Activated CD4-positive, alpha-beta memory T cell treated with anti-CD3 and anti-CD28 coated beads for 36 hours (primary cell): ENCODE measurements around the gene CELSR1. TPM values are rescaled to one million over a fixed set of nuclear protein-coding genes. Genes with fewer than 3 reads are reported as not detected.
"Not testable (repeated sequence)": the region's sequence is repeated elsewhere in the genome, so short reads cannot be mapped to it uniquely, and the experiment has no call there.

Experiments used
- CTCF ChIA-PET: fragments of 350-600 bp; sonication (Branson Sonifier 250); formaldehyde crosslinking; loops from one replicate; lab custom pipeline; 2021; ENCODE audit warnings: antibody characterized with exemption, inconsistent platforms; lab: Charles Lee
- POLR2A ChIA-PET: fragments of 350-600 bp; sonication (Branson Sonifier 250); formaldehyde crosslinking; loops from one replicate; lab custom pipeline; 2021; ENCODE audit warnings: antibody characterized with exemption; lab: Charles Lee
- DNase-seq: peaks from one replicate; pipeline ENCODE4 v3.0.0-alpha.2; 2020
- H3K27ac Mint-ChIP-seq: one replicate; pipeline ENCODE4 v1.8.0; 2021; ENCODE audit warnings: mixed read lengths
- H3K27me3 Mint-ChIP-seq: one replicate; pipeline ENCODE4 v1.8.0; 2021; ENCODE audit warnings: mixed read lengths
- H3K36me3 Mint-ChIP-seq: one replicate; pipeline ENCODE4 v1.8.0; 2021; ENCODE audit warnings: mixed read lengths
- H3K4me1 Mint-ChIP-seq: one replicate; pipeline ENCODE4 v1.8.0; 2021; ENCODE audit warnings: low read depth, mixed read lengths
- H3K4me3 Mint-ChIP-seq: one replicate; pipeline ENCODE4 v1.8.0; 2021; ENCODE audit warnings: mild to moderate bottlenecking, mixed read lengths
- H3K9me3 Mint-ChIP-seq: one replicate; pipeline ENCODE4 v1.8.0; 2021; ENCODE audit warnings: mixed read lengths
- intact Hi-C: fragments of 100-400 bp; cut with micrococcal nuclease; formaldehyde crosslinking; loops from one replicate; pipeline ENCODE4 v1.15.1; 2023
- total RNA-seq, 2 experiments: library from RNA; stranded (reverse); gene quantifications; one replicate each; pipeline ENCODE4 v1.2.3, GENCODE V29; 2021

CELSR1 gene
- total RNA-seq, 2 experiments from 2014 or later: 0.24 to 0.36 TPM

DNA sequence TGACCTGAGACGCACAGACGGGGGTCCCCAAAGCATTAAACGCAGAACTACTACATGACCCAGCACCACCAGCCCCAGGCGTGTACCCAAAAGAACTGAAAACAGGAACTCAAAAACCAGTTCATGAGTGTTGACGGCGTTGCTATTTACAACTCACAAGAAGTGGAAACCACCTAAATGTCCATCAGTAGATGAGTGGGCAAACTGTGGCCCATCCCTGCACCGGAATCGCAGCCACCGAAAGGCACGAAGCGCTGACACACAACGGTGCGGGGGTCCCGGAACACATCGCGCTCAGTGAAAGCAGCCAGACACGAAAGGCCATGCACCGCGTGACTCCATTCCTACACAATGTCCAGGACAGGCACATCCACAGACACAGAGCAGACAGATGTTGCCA is 122.7 kb downstream of the CELSR1 start:
- H3K4me1 Mint-ChIP-seq: no peaks in the 10 kb centered on the region
- ChIA-PET CTCF (no interaction called here), POLR2A (no interaction called here)
- no peak for DNase-seq
- H3K4me3 Mint-ChIP-seq: no peak overlapping the region
- no peaks in the 10 kb centered on the region for H3K36me3 Mint-ChIP-seq
- no peak overlapping the region for H3K27ac Mint-ChIP-seq
- no peaks in the 10 kb centered on the region for H3K9me3 Mint-ChIP-seq
- intact Hi-C loops: no loop called here
- no peaks in the 10 kb centered on the region for H3K27me3 Mint-ChIP-seq

DNA sequence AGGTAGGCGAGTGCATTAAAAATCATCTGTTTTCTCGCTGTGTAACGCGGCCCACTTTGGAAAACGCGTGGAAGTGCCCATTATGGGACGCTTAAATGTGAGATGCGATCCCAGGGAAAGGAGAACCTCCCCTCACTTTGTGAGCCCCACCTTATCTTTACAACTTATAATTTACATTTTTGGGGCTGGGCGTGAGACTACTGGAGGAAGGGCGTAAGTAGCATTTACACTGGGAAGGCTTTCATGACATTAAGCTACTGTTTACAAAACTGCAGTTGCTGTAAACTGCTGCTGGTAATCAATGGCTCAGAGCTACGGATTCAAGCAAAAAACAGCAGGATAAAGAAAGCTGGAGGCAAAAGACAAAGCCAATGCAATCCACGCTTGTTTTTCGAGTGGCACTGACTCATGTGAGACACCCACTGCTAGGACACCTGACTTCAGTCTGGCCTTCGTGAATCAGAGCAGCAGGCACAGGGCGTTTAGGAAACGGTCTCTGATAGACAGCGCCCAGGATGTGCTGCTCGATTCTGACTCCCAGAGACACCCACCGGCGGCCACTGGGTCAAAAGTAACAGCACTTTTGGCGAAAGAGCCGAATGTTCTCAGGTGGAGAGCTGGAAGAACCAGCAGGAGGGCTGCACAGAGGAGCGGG is 123.6 kb downstream of the CELSR1 start:
- Mint-ChIP-seq H3K4me3 (no peak overlapping the region), H3K36me3 (no peaks in the 10 kb centered on the region), H3K27ac (no peak overlapping the region), H3K27me3 (no peaks in the 10 kb centered on the region), H3K4me1 (no peaks in the 10 kb centered on the region), H3K9me3 (no peaks in the 10 kb centered on the region)
- ChIA-PET POLR2A (no interaction called here), CTCF (no interaction called here)
- no peak for DNase-seq
- intact Hi-C loops: no loop called here

DNA sequence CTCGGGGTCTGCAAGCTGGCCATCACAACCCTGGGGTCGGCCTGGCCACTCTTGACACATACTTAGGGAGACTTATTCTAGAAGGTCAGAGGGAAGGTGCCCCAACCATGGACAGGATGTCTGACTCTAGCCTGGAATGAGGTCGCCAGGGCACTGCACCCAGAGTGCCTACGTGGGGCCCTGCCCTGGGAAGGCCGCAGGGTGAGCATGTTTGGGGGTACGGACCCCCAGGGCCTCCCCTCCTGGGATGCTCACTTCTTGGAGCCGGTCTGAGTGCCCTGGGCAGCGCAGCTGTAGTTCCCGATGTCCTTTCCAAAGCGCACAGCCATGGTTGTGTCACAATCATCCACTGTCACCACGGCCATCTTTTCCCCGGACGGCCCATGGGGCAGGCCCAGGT is 126.1 kb downstream of the CELSR1 start:
- ChIA-PET POLR2A (no interaction called here), CTCF (no interaction called here)
- Mint-ChIP-seq H3K4me1 (no peaks in the 10 kb centered on the region), H3K4me3 (no peak overlapping the region), H3K27me3 (no peaks in the 10 kb centered on the region), H3K36me3 (no peaks in the 10 kb centered on the region), H3K27ac (no peak overlapping the region), H3K9me3 (no peaks in the 10 kb centered on the region)
- DNase-seq: no peak
- intact Hi-C loops: no loop called here

DNA sequence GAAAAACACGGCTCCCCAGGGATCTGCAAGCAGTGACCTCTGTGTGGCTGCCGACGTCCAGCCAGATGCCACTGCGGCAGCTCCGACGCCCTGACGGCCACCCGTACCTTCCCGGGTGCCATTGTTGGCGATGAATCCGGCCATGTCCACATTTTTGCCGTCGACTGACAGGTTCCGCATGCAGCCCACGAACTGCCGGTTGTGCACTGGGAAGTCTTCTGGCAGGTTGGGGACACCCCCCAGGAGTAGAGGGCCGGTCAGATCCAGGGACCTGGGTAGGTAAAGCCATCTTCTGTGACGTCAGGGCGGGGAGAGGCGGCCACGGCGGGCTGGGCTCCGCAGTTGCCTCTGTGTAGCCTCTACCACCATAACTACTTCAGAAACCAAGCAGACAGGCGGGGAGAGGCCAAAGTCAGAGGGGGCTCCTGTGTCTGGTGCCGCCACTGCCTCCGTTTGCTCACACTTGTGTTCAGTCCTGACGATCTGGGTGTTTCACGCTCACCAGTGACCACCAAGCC is 127.1 kb downstream of the CELSR1 start:
- H3K4me1 Mint-ChIP-seq: no peaks in the 10 kb centered on the region
- no peak overlapping the region for H3K4me3 Mint-ChIP-seq
- no peaks in the 10 kb centered on the region for H3K27me3 Mint-ChIP-seq

DNA sequence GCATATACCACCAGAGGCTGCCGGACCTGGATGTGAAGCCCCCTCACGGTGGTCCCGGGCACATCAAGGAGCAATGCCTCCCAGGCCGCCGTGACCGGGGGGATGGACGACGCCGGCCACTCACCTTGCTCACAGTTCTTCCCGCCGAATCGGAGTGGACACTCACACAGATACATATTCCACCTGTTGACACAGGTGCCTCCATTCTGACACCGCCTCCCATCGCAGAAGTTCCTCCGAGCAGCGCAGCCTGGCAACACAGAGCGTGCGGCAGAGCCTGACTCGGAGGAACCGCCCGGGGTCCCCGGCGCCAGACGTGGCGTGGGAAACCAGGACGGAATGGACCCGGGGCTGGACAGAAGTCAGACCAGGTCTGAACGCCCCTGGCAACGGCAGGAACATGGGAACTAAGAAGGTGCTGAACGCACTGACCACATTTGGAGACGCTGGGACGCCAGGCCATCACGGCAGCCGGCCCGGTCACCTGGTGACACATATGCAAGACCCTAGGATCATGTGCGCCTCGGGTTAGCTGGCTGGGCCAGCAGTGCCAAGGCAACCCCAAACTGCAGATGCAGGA is 127.7 kb downstream of the CELSR1 start:
- no peaks in the 10 kb centered on the region for H3K36me3 Mint-ChIP-seq
- no peaks in the 10 kb centered on the region for H3K9me3 Mint-ChIP-seq
- intact Hi-C loops: no loop called here
- no peak overlapping the region for H3K27ac Mint-ChIP-seq
- no peak for DNase-seq
- no peak overlapping the region for H3K4me3 Mint-ChIP-seq
- H3K27me3 Mint-ChIP-seq: no peaks in the 10 kb centered on the region
- ChIA-PET CTCF (no interaction called here), POLR2A (no interaction called here)
- no peaks in the 10 kb centered on the region for H3K4me1 Mint-ChIP-seq

More for the DNA sequence above, 127.1 kb downstream of the CELSR1 start:
- no peaks in the 10 kb centered on the region for H3K36me3 Mint-ChIP-seq
- DNase-seq: no peak
- H3K9me3 Mint-ChIP-seq: no peaks in the 10 kb centered on the region
- ChIA-PET POLR2A (no interaction called here), CTCF (no interaction called here)
- no peak overlapping the region for H3K27ac Mint-ChIP-seq
- intact Hi-C loops: no loop called here

DNA sequence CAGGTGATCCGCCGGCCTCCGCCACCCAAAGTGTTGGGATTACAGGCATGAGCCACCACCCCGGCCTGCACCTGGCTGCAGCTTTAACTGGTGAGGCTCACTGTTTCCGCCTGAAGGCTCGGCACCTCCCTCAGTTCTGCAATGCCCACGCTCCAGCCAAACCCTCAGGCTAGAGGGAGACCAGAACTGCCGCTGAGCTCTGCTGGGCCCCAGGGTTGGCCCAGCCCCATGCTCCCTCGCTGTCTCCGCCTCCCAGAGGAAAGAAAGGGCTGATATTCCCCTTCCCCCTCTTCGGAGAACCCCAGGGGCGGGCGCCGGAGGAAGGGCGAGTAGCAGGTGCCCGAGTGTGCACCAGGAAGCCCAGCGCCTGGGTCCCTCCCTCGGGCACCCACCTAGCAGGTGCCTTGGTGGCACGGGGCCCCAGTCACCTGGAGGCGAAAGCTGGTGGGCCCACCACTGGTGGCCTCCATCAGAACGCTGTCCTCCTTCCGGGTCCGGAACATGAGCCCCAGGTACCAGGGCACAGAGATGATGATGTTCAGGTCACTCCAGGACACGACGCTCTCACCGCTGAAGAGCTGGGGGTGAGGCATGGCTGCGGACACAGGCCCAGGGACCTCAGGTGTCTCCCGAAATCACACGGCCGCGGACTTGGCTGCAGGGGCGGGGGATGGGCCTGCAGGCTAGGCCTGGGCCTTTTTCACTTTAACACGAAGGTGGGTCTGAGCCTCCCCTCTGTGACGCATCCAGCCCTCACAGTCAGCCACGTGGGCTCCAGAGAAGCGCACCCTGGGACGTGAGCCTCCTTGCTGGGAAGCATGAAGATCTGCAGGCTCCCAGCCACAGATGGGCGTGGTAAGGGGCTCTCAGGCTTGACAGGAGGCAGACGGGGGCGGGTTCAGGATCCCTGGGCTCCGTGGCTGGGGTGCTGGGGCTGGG is 128.6 kb downstream of the CELSR1 start:
- no peak overlapping the region for H3K4me3 Mint-ChIP-seq
- peaks cover 1% of the 10 kb centered on the region for H3K4me1 Mint-ChIP-seq
- POLR2A ChIA-PET: no interaction called here
- DNase-seq: no peak
- H3K27ac Mint-ChIP-seq: no peak overlapping the region
- H3K36me3 Mint-ChIP-seq: no peaks in the 10 kb centered on the region
- intact Hi-C loops: no loop called here
- no peaks in the 10 kb centered on the region for H3K9me3 Mint-ChIP-seq
- H3K27me3 Mint-ChIP-seq: no peaks in the 10 kb centered on the region
- CTCF ChIA-PET: no interaction called here

DNA sequence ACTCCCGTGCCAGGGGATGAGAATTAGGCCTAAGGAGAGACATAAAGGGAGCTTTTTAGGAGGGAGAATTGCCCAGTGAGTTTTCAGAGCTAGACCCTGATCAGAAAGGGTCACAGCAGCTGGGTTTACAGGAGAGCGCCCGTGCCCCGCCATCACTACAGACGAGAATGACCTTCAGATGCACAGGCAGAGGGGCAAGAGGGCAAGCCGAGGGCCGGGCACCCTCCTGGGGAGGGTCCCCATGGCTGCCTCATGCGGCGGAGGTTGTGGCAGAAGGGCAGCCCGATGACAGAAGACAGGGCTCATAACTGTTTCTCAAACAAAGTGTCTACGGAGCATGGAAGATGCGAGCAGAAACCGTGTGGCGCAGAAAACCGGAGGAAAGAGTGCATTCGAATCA is 129.7 kb downstream of the CELSR1 start:
- no peaks in the 10 kb centered on the region for H3K27me3 Mint-ChIP-seq
- ChIA-PET CTCF (no interaction called here), POLR2A (no interaction called here)
- intact Hi-C loops: no loop called here
- no peak overlapping the region for H3K4me3 Mint-ChIP-seq
- H3K9me3 Mint-ChIP-seq: no peaks in the 10 kb centered on the region
- DNase-seq: no peak
- no peak overlapping the region for H3K27ac Mint-ChIP-seq
- H3K4me1 Mint-ChIP-seq: peaks cover 1% of the 10 kb centered on the region
- no peaks in the 10 kb centered on the region for H3K36me3 Mint-ChIP-seq

DNA sequence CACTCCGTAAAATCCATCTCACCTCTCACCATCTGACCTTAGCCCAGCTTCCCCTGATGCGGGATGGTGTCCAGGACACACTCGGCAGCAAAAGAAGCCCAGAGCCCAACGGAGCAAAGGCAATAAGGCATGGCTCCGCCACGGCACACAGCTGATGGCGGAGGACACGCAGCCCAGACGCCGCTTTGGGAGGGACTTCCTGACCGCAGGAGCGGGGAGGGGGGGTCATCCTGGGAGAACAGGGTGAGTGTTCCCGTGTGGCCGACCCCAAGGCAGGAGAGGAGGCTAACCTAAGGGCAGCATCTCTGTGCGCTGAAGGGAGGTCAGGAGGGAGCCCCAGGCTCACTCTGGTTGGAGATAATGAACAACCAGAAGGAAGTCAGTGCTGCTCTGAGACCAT is 130.6 kb downstream of the CELSR1 start:
- no peak overlapping the region for H3K27ac Mint-ChIP-seq
- ChIA-PET POLR2A (no interaction called here), CTCF (no interaction called here)
- H3K9me3 Mint-ChIP-seq: no peaks in the 10 kb centered on the region
- no peaks in the 10 kb centered on the region for H3K36me3 Mint-ChIP-seq
- no peak for DNase-seq
- intact Hi-C loops: no loop called here
- H3K4me1 Mint-ChIP-seq: peaks cover 1% of the 10 kb centered on the region
- H3K27me3 Mint-ChIP-seq: no peaks in the 10 kb centered on the region
- H3K4me3 Mint-ChIP-seq: no peak overlapping the region

DNA sequence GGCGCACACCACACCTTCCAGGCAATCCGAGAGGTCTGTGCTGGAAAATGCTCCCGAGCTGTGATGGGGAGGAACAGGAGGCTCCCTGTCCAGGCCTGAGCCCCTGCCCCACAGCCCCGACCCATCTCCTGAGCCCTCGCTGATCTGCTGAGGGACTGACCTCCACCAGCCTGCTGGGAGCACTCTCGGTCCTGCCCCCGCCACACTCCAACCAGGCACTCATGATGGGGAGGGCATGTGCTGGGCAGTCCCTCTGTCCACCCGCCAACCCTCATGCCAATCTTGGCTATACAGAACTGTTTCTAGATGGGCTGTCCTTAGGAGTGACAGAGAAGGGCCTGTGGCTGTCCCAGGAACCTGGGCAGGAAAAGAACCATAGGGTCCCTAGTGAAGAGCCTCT is 131.1 kb downstream of the CELSR1 start:
- CTCF ChIA-PET: no interaction called here
- Mint-ChIP-seq H3K4me1 (peaks cover 1% of the 10 kb centered on the region), H3K4me3 (no peak overlapping the region), H3K27ac (no peak overlapping the region), H3K9me3 (no peaks in the 10 kb centered on the region), H3K27me3 (no peaks in the 10 kb centered on the region), H3K36me3 (no peaks in the 10 kb centered on the region)
- intact Hi-C loops: no loop called here
- no peak for DNase-seq
- POLR2A ChIA-PET: no interaction called here

DNA sequence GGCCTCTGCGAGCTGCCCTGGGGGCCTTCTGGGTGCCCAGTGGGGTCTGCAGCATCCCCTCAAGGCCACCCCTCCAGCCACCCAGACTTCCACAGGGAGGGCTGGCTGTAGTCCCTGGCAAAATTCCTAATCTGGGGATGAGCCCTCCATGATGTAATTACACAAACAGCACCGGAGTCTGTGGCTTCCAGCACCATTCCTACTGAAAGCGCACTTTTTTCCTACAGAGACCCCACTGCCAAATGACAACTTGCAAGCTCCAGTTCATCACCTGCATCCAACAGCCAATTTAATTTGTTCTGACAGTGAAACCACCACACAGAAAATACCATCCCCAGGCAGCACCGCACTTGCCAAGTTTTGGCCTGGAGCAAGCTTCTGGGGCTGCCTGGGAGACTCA is 131.5 kb downstream of the CELSR1 start:
- no peaks in the 10 kb centered on the region for H3K36me3 Mint-ChIP-seq
- H3K27me3 Mint-ChIP-seq: no peaks in the 10 kb centered on the region
- ChIA-PET CTCF (no interaction called here), POLR2A (no interaction called here)
- DNase-seq: no peak
- intact Hi-C loops: no loop called here
- H3K4me1 Mint-ChIP-seq: peaks cover 1% of the 10 kb centered on the region
- H3K4me3 Mint-ChIP-seq: no peak overlapping the region
- no peak overlapping the region for H3K27ac Mint-ChIP-seq
- no peaks in the 10 kb centered on the region for H3K9me3 Mint-ChIP-seq

DNA sequence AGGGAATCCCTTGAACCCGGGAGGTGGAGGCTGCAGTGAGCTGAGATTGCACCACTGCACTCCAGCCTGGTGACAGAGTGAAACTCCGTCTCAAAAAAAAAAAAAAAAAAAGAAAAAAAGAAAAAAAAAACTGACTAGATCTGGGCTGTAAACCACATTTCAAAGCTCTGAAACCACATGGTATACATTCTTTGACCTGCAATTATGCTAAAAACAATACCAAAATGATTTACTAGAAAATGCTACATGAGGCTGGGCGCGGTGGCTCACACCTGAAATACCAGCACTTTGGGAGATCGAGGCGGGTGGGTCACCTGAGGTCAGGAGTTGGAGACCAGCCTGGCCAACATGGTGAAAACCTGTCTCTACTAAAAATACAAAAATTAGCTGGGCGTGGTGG is 133.5 kb downstream of the CELSR1 start:
- POLR2A ChIA-PET, CTCF ChIA-PET, H3K4me1 Mint-ChIP-seq, H3K27ac Mint-ChIP-seq, H3K36me3 Mint-ChIP-seq, H3K4me3 Mint-ChIP-seq, DNase-seq, H3K9me3 Mint-ChIP-seq, intact Hi-C loops, H3K27me3 Mint-ChIP-seq: not testable (repeated sequence)

DNA sequence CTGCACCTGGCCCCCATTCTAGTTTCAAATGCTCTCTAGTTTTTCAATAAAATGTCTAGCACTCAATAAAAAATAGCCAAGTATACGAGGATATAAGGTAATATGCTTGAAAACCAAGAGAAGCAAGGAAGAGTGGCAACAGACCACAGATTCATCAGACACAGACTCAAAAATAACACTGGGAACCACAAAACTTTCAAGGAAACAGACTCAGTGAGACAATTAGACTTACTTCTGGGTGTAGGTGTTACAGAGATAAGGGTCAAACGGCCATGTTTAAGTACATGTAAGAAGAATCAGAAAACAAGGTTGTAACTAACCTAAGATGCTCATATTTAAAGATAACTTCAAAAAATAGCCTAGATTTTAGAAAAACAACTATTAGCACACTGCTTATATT is 134.9 kb downstream of the CELSR1 start:
- H3K9me3 Mint-ChIP-seq: no peaks in the 10 kb centered on the region
- intact Hi-C loops: no loop called here
- CTCF ChIA-PET: no interaction called here
- H3K27ac Mint-ChIP-seq: no peak overlapping the region
- peaks cover 1% of the 10 kb centered on the region for H3K4me1 Mint-ChIP-seq
- POLR2A ChIA-PET: no interaction called here
- no peaks in the 10 kb centered on the region for H3K36me3 Mint-ChIP-seq
- no peaks in the 10 kb centered on the region for H3K27me3 Mint-ChIP-seq
- no peak overlapping the region for H3K4me3 Mint-ChIP-seq
- no peak for DNase-seq
